WI38 (cell line): ENCODE measurements around the gene BSG.

Experiments
- H3K4me3 ChIP-seq: 2 replicates; pipeline ENCODE4 v1.5.1; 2011; ENCODE audit warnings: low read depth, mild to moderate bottlenecking, control low read depth, low read length
- CTCF ChIP-seq: IDR thresholded peaks from 2 replicates; pipeline ENCODE4 v1.5.1; 2012; ENCODE audit warnings: low read depth, mild to moderate bottlenecking, control low read depth, low read length

Gene BSG

GRCh38 chr19:531009-531752, 41.2 kb upstream of the BSG start:
- H3K4me3 ChIP-seq, result peak overlapping the region; percentile 71
- no peak for TF ChIP-seq CTCF

GRCh38 chr19:531753-532560, 40.4 kb upstream of the BSG start, which contains the start of gene CDC34:
TSS of gene CDC34 (plus strand) at chr19:531760. CDS start at chr19:531932, 172 bp downstream.
- peak within 1 kb of the TSS; percentile 93 for H3K4me3 ChIP-seq
- no peak for TF ChIP-seq CTCF

- peak; percentile 33 for TF ChIP-seq CTCF
- H3K4me3 ChIP-seq, result peak overlapping the region; percentile 93
Observed at GRCh38 chr19:532561-533363, 39.6 kb upstream of the BSG start.

GRCh38 chr19:533364-534058, 38.9 kb upstream of the BSG start:
- H3K4me3 ChIP-seq, result peak overlapping the region; percentile 93
- no peak for TF ChIP-seq CTCF

- peak overlapping the region; percentile 93; the same call in 1 of the 2 replicates for H3K4me3 ChIP-seq
- TF ChIP-seq CTCF, result no peak
Observed at GRCh38 chr19:534088-534487, 38.3 kb upstream of the BSG start.

GRCh38 chr19:535017-535835, 37.2 kb upstream of the BSG start:
- H3K4me3 ChIP-seq, result no peak overlapping the region
- TF ChIP-seq CTCF, result no peak
